ENCODE results near the gene TUBB2B. TPM values are rescaled to one million over a fixed set of nuclear protein-coding genes. Genes with fewer than 3 reads are reported as not detected.
"Not testable (repeated sequence)": the region's sequence is repeated elsewhere in the genome, so short reads cannot be mapped to it uniquely, and the experiment has no call there.

The TUBB2B gene
- total and polyA plus RNA-seq, 4 donors = 0.85 to 4.3 (median 2.6) TPM

DNA sequence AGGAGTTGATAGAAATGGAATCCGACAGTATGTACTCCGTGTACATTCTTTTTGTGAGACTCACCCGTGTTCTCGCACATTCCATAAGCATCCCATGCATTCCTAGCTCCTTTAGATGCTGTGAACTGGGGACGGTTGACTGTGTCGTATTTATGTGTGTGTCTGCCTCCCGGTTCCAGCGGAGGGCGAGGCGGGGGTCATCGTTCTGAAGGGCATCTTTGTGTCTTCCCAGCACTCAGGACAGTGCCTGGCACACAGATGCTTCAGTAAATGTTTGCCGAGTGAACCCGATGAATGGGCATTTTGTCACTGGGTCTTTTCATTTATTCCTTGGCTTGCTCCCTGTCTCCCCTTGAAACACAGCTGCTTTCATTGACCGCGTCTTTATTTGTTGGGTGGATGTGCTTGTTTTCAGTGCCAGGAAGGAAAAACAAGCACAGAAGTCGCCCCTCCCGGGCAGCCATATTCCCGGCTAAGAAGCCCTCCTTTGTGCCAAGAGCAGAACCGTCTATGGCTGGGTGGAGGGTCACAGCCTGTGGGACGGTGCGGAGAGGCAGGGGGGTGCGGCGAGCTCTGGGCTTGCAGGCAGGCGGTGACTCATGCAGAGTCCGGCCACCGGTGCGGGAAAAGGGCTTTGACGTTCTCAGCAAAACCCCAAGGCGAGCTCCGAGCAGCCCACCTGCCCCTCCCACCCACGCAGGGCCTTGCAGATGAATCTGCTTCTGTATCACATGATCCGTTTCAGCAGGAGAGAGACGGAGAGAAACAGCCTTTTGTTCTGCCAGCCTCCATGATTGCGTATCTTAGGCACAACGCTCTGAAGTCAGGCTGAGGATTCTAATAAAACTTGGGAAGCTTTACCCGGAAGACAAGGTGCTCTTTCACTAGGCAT is 20.0 kb upstream of the TUBB2B start:
- no peaks in the 10 kb centered on the region for H3K9me3 ChIP-seq (ENCODE audit: control insufficient read depth in 4 of 4, insufficient read depth in 3 of 4, low read length in 3 of 4)
- peaks cover 0 to 6% (median 0%) of the 10 kb centered on the region in 5 donors for H3K4me1 ChIP-seq (ENCODE audit: control insufficient read depth in 5 of 5, insufficient read depth in 5 of 5, low read length in 5 of 5)
- ATAC-seq (ENCODE audit: insufficient read depth, low FRiP score) = no peak
- H3K9ac ChIP-seq (ENCODE audit: insufficient read depth in 1 of 2, low read length in 2 of 2) = peak overlapping the region in 1 of 2 donors; percentile 3
- 43 to 57% methylated on average over 36 of the region's 36 CpGs for WGBS, 2 donors
- H3K36me3 ChIP-seq (ENCODE audit: control insufficient read depth in 4 of 4, insufficient read depth in 4 of 4, low read length in 4 of 4) = no peaks in the 10 kb centered on the region
- H3K27ac ChIP-seq (ENCODE audit: low read depth in 1 of 2, low read length in 1 of 2) = no peak overlapping the region
- TF ChIP-seq, protein P1, sequence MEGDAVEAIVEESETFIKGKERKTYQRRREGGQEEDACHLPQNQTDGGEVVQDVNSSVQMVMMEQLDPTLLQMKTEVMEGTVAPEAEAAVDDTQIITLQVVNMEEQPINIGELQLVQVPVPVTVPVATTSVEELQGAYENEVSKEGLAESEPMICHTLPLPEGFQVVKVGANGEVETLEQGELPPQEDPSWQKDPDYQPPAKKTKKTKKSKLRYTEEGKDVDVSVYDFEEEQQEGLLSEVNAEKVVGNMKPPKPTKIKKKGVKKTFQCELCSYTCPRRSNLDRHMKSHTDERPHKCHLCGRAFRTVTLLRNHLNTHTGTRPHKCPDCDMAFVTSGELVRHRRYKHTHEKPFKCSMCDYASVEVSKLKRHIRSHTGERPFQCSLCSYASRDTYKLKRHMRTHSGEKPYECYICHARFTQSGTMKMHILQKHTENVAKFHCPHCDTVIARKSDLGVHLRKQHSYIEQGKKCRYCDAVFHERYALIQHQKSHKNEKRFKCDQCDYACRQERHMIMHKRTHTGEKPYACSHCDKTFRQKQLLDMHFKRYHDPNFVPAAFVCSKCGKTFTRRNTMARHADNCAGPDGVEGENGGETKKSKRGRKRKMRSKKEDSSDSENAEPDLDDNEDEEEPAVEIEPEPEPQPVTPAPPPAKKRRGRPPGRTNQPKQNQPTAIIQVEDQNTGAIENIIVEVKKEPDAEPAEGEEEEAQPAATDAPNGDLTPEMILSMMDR (IDR thresholded peaks at IDR 0.05; ENCODE audit: control extremely low read depth, extremely low read depth) = no peak
- no peak overlapping the region for H3K4me3 ChIP-seq
- no peaks in the 10 kb centered on the region for H3K27me3 ChIP-seq (ENCODE audit: control insufficient read depth in 3 of 3, insufficient read depth in 3 of 3, low read length in 2 of 3)
- DNase-seq = peak; percentile 63 to 69 (median 65)

DNA sequence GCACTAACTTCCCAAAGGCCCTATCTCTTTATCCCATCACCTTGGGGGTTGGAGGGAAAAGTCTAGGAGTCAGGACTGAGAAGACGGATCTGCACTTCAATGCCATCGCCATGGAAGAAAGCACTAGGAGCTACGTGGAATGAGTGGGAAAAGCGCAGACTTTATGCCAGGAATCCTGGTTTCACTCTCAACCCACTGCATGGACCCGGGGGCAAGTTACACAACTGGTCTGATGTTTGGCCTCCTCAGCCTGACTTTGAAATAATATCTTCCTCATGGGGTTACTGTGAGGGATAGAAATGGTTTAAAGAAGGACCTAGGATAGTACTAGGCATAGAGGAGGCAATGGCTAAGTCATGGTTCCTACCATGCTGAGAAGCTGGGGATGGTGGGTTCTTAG is 17.8 kb upstream of the TUBB2B start:
- Histone ChIP-seq H3K27me3 (ENCODE audit: control insufficient read depth in 3 of 3, insufficient read depth in 3 of 3, low read length in 2 of 3) (no peaks in the 10 kb centered on the region), H3K4me1 (ENCODE audit: control insufficient read depth in 5 of 5, insufficient read depth in 5 of 5, low read length in 5 of 5) (peaks cover 0 to 6% (median 0%) of the 10 kb centered on the region in 5 donors), H3K9me3 (ENCODE audit: control insufficient read depth in 4 of 4, insufficient read depth in 3 of 4, low read length in 3 of 4) (no peaks in the 10 kb centered on the region), H3K4me3 (no peak overlapping the region), H3K27ac (ENCODE audit: low read depth in 1 of 2, low read length in 1 of 2) (no peak overlapping the region), H3K9ac (ENCODE audit: insufficient read depth in 1 of 2, low read length in 2 of 2) (no peak overlapping the region), H3K36me3 (ENCODE audit: control insufficient read depth in 4 of 4, insufficient read depth in 4 of 4, low read length in 4 of 4) (no peaks in the 10 kb centered on the region)
- DNase-seq (no peak), ATAC-seq (ENCODE audit: insufficient read depth, low FRiP score) (no peak)
- TF ChIP-seq, protein P1 (IDR thresholded peaks at IDR 0.05; ENCODE audit: control extremely low read depth, extremely low read depth) = no peak
- WGBS, 2 donors = 95 to 96% methylated on average over 5 of the region's 5 CpGs

DNA sequence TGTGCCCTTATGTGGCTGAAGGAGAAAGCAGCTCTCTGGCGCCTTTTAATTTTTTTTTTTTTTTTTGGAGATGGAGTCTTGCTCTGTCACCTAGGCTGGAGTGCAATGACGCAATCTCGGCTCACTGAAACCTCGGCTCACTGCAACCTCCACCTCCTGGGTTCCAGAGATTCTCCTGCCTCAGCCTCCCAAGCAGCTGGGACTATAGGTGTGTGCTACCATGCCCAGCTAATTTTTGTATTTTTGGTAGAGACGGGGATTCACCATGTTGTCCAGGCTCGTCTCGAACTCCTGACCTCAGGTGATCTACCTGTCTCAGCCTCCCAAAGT is 17.3 kb upstream of the TUBB2B start:
- not testable (repeated sequence) for H3K27ac ChIP-seq (ENCODE audit: low read depth in 1 of 2, low read length in 1 of 2); DNase-seq; H3K4me3 ChIP-seq; ATAC-seq (ENCODE audit: insufficient read depth, low FRiP score); H3K27me3 ChIP-seq (ENCODE audit: control insufficient read depth in 3 of 3, insufficient read depth in 3 of 3, low read length in 2 of 3); H3K9ac ChIP-seq (ENCODE audit: insufficient read depth in 1 of 2, low read length in 2 of 2); H3K4me1 ChIP-seq (ENCODE audit: control insufficient read depth in 5 of 5, insufficient read depth in 5 of 5, low read length in 5 of 5); H3K9me3 ChIP-seq (ENCODE audit: control insufficient read depth in 4 of 4, insufficient read depth in 3 of 4, low read length in 3 of 4); H3K36me3 ChIP-seq (ENCODE audit: control insufficient read depth in 4 of 4, insufficient read depth in 4 of 4, low read length in 4 of 4)
- 93 to 94% methylated on average over 7 of the region's 7 CpGs for whole genome bisulfite sequencing, 2 donors

- ATAC-seq (ENCODE audit: insufficient read depth, low FRiP score) (no peak), DNase-seq (no peak)
- Histone ChIP-seq H3K9me3 (ENCODE audit: control insufficient read depth in 4 of 4, insufficient read depth in 3 of 4, low read length in 3 of 4) (no peaks in the 10 kb centered on the region), H3K9ac (ENCODE audit: insufficient read depth in 1 of 2, low read length in 2 of 2) (no peak overlapping the region), H3K27ac (ENCODE audit: low read depth in 1 of 2, low read length in 1 of 2) (no peak overlapping the region), H3K4me1 (ENCODE audit: control insufficient read depth in 5 of 5, insufficient read depth in 5 of 5, low read length in 5 of 5) (peaks cover 0 to 6% (median 0%) of the 10 kb centered on the region in 5 donors), H3K4me3 (no peak overlapping the region), H3K36me3 (ENCODE audit: control insufficient read depth in 4 of 4, insufficient read depth in 4 of 4, low read length in 4 of 4) (no peaks in the 10 kb centered on the region), H3K27me3 (ENCODE audit: control insufficient read depth in 3 of 3, insufficient read depth in 3 of 3, low read length in 2 of 3) (no peaks in the 10 kb centered on the region)
- TF ChIP-seq, protein P1 (IDR thresholded peaks at IDR 0.05; ENCODE audit: control extremely low read depth, extremely low read depth) = no peak
- 78 to 91% methylated on average over 8 of the region's 8 CpGs for WGBS, 2 donors
These were observed 16.8 kb upstream of the TUBB2B start for GRCh38 chr6:3244003-3244831.
